Measurements from ENCODE around the gene ZNRF3. TPM values are rescaled to one million over a fixed set of nuclear protein-coding genes. Genes with fewer than 3 reads are reported as not detected.
A peak's percentile ranks its signal among the peaks of the same experiment; 100 is the strongest.

ZNRF3 gene
- total RNA-seq, 1 donor from 2014 or later: 4.1 TPM

DNA sequence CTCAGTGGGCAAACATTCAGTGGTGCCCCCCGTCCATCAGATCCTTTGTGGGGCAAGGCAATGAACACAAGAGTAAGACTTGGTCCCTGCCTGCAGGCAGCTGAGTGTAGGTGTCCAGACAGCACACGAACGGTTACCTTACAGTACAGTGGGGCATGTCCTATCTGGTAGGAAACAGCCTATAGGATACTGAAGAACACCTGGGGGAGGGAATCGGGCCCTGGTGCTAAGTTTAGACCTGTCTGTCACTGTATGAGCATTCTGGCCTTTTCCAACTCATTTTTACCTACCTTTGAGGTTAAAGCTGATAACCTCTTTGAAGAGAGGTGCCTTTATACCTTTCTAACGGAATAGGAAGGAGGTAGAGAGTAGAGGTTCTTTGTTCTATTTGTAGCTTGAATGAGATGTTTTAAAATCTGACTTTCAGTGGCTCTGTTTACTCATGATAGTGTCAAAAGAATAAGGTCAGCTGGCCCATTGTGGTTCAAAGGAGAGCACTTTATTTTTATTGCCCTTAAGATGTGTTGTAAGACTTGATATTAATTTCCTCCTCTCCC, 8.9 kb downstream of the ZNRF3 start:
- TF ChIP-seq EZH2 (IDR thresholded peaks at IDR 0.05): no peak
- no peak for TF ChIP-seq EZH2phosphoT487 (IDR thresholded peaks at IDR 0.05)
- TF ChIP-seq, protein P1, sequence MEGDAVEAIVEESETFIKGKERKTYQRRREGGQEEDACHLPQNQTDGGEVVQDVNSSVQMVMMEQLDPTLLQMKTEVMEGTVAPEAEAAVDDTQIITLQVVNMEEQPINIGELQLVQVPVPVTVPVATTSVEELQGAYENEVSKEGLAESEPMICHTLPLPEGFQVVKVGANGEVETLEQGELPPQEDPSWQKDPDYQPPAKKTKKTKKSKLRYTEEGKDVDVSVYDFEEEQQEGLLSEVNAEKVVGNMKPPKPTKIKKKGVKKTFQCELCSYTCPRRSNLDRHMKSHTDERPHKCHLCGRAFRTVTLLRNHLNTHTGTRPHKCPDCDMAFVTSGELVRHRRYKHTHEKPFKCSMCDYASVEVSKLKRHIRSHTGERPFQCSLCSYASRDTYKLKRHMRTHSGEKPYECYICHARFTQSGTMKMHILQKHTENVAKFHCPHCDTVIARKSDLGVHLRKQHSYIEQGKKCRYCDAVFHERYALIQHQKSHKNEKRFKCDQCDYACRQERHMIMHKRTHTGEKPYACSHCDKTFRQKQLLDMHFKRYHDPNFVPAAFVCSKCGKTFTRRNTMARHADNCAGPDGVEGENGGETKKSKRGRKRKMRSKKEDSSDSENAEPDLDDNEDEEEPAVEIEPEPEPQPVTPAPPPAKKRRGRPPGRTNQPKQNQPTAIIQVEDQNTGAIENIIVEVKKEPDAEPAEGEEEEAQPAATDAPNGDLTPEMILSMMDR (IDR thresholded peaks at IDR 0.05): no peak
- Mint-ChIP-seq H3K4me1 (peaks cover 80% of the 10 kb centered on the region), H3K9me3 (no peaks in the 10 kb centered on the region), H3K27ac (peak overlapping the region; percentile 64), H3K4me3 (no peak overlapping the region), H3K27me3 (ENCODE audit: insufficient read depth, low read depth) (peaks cover 3% of the 10 kb centered on the region), H3K36me3 (peaks cover 21% of the 10 kb centered on the region)
- H3K4me3 ChIP-seq: no peak overlapping the region
- peaks cover 97% of the 10 kb centered on the region for H3K79me2 ChIP-seq (ENCODE audit: low read depth)
- H3K9me3 ChIP-seq (ENCODE audit: low read depth): no peaks in the 10 kb centered on the region
- no peaks in the 10 kb centered on the region for H3K36me3 ChIP-seq
- H3K27ac ChIP-seq: no peak overlapping the region
- no peak overlapping the region for H2AFZ ChIP-seq (replicated peaks)
- H3K4me2 ChIP-seq: no peak overlapping the region
- H3K4me1 ChIP-seq: peaks cover 16% of the 10 kb centered on the region
- peaks cover 4% of the 10 kb centered on the region for H3F3A ChIP-seq (ENCODE audit: low read depth)
- no peaks in the 10 kb centered on the region for H3K27me3 ChIP-seq
- H4K20me1 ChIP-seq (ENCODE audit: low read depth): peaks cover 90% of the 10 kb centered on the region
- no peak for DNase-seq (ENCODE audit: low spot score)
- H3K9ac ChIP-seq: no peak overlapping the region

DNA sequence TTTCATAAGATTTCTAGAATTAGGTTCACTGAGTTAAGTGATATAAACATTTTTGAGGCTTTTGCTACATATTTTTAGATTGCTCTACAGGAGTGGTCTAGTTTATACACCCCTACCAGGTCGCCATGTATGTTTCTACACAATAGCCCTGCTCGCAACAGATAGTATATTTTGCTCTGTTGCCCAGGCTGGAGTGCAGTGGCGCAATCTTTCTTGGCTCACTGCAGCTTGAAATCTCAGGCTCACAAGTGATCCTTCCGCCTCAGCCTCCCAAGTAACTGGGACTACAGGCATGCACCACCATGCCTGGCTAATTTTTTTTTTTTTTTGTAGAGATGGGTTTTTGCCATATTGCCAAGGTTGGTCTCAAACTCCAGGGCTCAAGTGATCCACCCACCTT, 10.4 kb downstream of the ZNRF3 start:
- peaks cover 97% of the 10 kb centered on the region for H3K79me2 ChIP-seq (ENCODE audit: low read depth)
- H3K4me2 ChIP-seq: no peak overlapping the region
- peaks cover 90% of the 10 kb centered on the region for H4K20me1 ChIP-seq (ENCODE audit: low read depth)
- H2AFZ ChIP-seq (replicated peaks): no peak overlapping the region
- H3K4me1 Mint-ChIP-seq: peaks cover 77% of the 10 kb centered on the region
- peaks cover 9% of the 10 kb centered on the region for H3K4me1 ChIP-seq
- H3K36me3 Mint-ChIP-seq: peaks cover 18% of the 10 kb centered on the region
- peaks cover 3% of the 10 kb centered on the region for H3K27me3 Mint-ChIP-seq (ENCODE audit: insufficient read depth, low read depth)
- no peaks in the 10 kb centered on the region for H3K27me3 ChIP-seq
- H3K4me3 Mint-ChIP-seq: no peak overlapping the region
- no peak overlapping the region for H3K9ac ChIP-seq
- H3K27ac Mint-ChIP-seq: no peak overlapping the region
- DNase-seq (ENCODE audit: low spot score): no peak
- H3K9me3 Mint-ChIP-seq: no peaks in the 10 kb centered on the region
- no peak overlapping the region for H3K27ac ChIP-seq
- no peaks in the 10 kb centered on the region for H3K36me3 ChIP-seq
- H3F3A ChIP-seq (ENCODE audit: low read depth): no peaks in the 10 kb centered on the region
- TF ChIP-seq EZH2phosphoT487 (IDR thresholded peaks at IDR 0.05): no peak
- TF ChIP-seq EZH2 (IDR thresholded peaks at IDR 0.05): no peak
- TF ChIP-seq, protein P1 (IDR thresholded peaks at IDR 0.05): no peak
- no peaks in the 10 kb centered on the region for H3K9me3 ChIP-seq (ENCODE audit: low read depth)
- H3K4me3 ChIP-seq: no peak overlapping the region

- Histone ChIP-seq H2AFZ (replicated peaks) (no peak overlapping the region), H3K79me2 (ENCODE audit: low read depth) (peaks cover 97% of the 10 kb centered on the region), H3K9ac (no peak overlapping the region), H3K27ac (no peak overlapping the region), H3K4me3 (no peak overlapping the region), H3K36me3 (no peaks in the 10 kb centered on the region), H3K27me3 (no peaks in the 10 kb centered on the region), H3K4me1 (peaks cover 9% of the 10 kb centered on the region), H3K4me2 (no peak overlapping the region), H3K9me3 (ENCODE audit: low read depth) (no peaks in the 10 kb centered on the region), H4K20me1 (ENCODE audit: low read depth) (peaks cover 90% of the 10 kb centered on the region), H3F3A (ENCODE audit: low read depth) (no peaks in the 10 kb centered on the region)
- H3K4me1 Mint-ChIP-seq: peaks cover 76% of the 10 kb centered on the region
- peaks cover 16% of the 10 kb centered on the region for H3K36me3 Mint-ChIP-seq
- peak overlapping the region; percentile 46 for H3K27ac Mint-ChIP-seq
- DNase-seq (ENCODE audit: low spot score): no peak
- TF ChIP-seq, protein P1 (IDR thresholded peaks at IDR 0.05): no peak
- TF ChIP-seq EZH2 (IDR thresholded peaks at IDR 0.05) (no peak), EZH2phosphoT487 (IDR thresholded peaks at IDR 0.05) (no peak)
- peaks cover 3% of the 10 kb centered on the region for H3K27me3 Mint-ChIP-seq (ENCODE audit: insufficient read depth, low read depth)
- H3K9me3 Mint-ChIP-seq: no peaks in the 10 kb centered on the region
- no peak overlapping the region for H3K4me3 Mint-ChIP-seq
These were observed 11.0 kb downstream of the ZNRF3 start for GRCh38 chr22:28894334-28894733.
